H1 (cell line): ENCODE results near the gene ARHGEF40. TPM values are rescaled to one million over a fixed set of nuclear protein-coding genes. Genes with fewer than 3 reads are reported as not detected.

Experiments
- CTCF ChIA-PET: fragments of 300-600 bp; sonication (Branson Sonifier 250); formaldehyde crosslinking; loops from one replicate; lab custom pipeline; 2021; ENCODE audit not compliant: partially characterized antibody; lab: Charles Lee
- POLR2A ChIA-PET: fragments of 300-600 bp; sonication (Branson Sonifier 250); formaldehyde crosslinking; loops from one replicate; lab custom pipeline; 2021; ENCODE audit warnings: inconsistent platforms; ENCODE audit not compliant: partially characterized antibody; lab: Charles Lee
- DNase-seq, 2 experiments: peaks; one replicate each; pipeline versions ENCODE4 v3.0.0 to v3.0.0-alpha.2; 2010 to 2022; ENCODE audit warnings: low spot score in 2 of 2, low read depth in 1 of 2, mixed read lengths in 1 of 2
- FAIRE-seq: peaks from 2 replicates; lab custom pipeline; 2011; peaks lifted over from hg19 to GRCh38; lab: Jason Lieb, UNC
- H2AFZ ChIP-seq: 2 replicates; pipeline ENCODE4 v1.8.1; 2012; ENCODE audit warnings: low read length, inconsistent platforms
- H2AK5ac ChIP-seq: 2 replicates; pipeline ENCODE4 v1.6.1; 2013; ENCODE audit warnings: low read depth, low read length
- H2BK120ac ChIP-seq: replicated peaks from 2 replicates; pipeline ENCODE3; 2013; ENCODE audit warnings: low read depth, low read length, inconsistent platforms
- H2BK12ac ChIP-seq: 2 replicates; pipeline ENCODE4 v1.6.1; 2013; ENCODE audit warnings: low read depth, low read length
- H2BK15ac ChIP-seq: 2 replicates; pipeline ENCODE4 v1.6.1; 2013; ENCODE audit warnings: low read length
- H2BK20ac ChIP-seq: 2 replicates; pipeline ENCODE4 v1.6.1; 2013; ENCODE audit warnings: low read length
- H2BK5ac ChIP-seq: 2 replicates; pipeline ENCODE4 v1.6.1; 2013; ENCODE audit warnings: low read depth, low read length
- H3K14ac ChIP-seq: 2 replicates; pipeline ENCODE4 v1.6.1; 2013; ENCODE audit warnings: inconsistent platforms; ENCODE audit not compliant: insufficient read length
- H3K18ac ChIP-seq: 2 replicates; pipeline ENCODE4 v1.6.1; 2013; ENCODE audit warnings: low read length; ENCODE audit errors: extremely low read depth
- H3K23ac ChIP-seq: 2 replicates; pipeline ENCODE4 v1.6.1; 2013; ENCODE audit warnings: inconsistent platforms; ENCODE audit not compliant: insufficient read length
- H3K23me2 ChIP-seq: 2 replicates; pipeline ENCODE4 v1.6.1; 2013; ENCODE audit warnings: low read depth, low read length
- H3K27ac ChIP-seq: 2 replicates; pipeline ENCODE4 v1.6.1; 2011; ENCODE audit warnings: low read depth, low read length, inconsistent platforms
- H3K27me3 ChIP-seq, 4 experiments: replicated peaks in 1 of 4; 1 replicate in 1 of 4; 2 replicates in 3 of 4; pipeline versions ENCODE4 v1.6.1 to v1.8.1; 2011 to 2013; ENCODE audit warnings: low read length in 3 of 4, mild to moderate bottlenecking in 3 of 4, inconsistent platforms in 2 of 4, mixed read lengths in 2 of 4, moderate library complexity in 1 of 4; ENCODE audit not compliant: control insufficient read depth in 3 of 4, insufficient read depth in 3 of 4; ENCODE audit errors: extremely low read depth in 1 of 4
- H3K36me3 ChIP-seq, 4 experiments: 2 replicates each; pipeline versions ENCODE4 v1.6.1 to v1.8.1; 2011 to 2013; ENCODE audit warnings: mild to moderate bottlenecking in 4 of 4, low read length in 3 of 4, moderate library complexity in 2 of 4, control low read depth in 1 of 4, inconsistent platforms in 1 of 4; ENCODE audit not compliant: insufficient read depth in 4 of 4, control insufficient read depth in 2 of 4
- H3K4ac ChIP-seq: replicated peaks from 2 replicates; pipeline ENCODE3; 2013; ENCODE audit warnings: low read length, low read depth, mixed read lengths, inconsistent platforms; ENCODE audit not compliant: insufficient read length
- H3K4me1 ChIP-seq, 4 experiments: replicated peaks in 1 of 4; 1 replicate in 1 of 4; 2 replicates in 3 of 4; pipeline versions ENCODE4 v1.6.1 to v1.8.1; 2011 to 2013; ENCODE audit warnings: low read length in 3 of 4, inconsistent platforms in 2 of 4, mixed read lengths in 1 of 4; ENCODE audit not compliant: insufficient read depth in 4 of 4, control insufficient read depth in 3 of 4
- H3K4me2 ChIP-seq, 2 experiments: 2 replicates each; pipeline versions ENCODE4 v1.6.1 to v1.8.1; 2011 to 2013; ENCODE audit warnings: low read depth in 2 of 2, low read length in 2 of 2, control low read depth in 1 of 2, inconsistent platforms in 1 of 2, mild to moderate bottlenecking in 1 of 2; ENCODE audit not compliant: insufficient read depth in 1 of 2
- H3K4me3 ChIP-seq, 4 experiments: fragments of 200-600, 300-600 bp in 1 of 4; sonication (generic), shearing (Covaris generic), sonication (Bioruptor Twin) in 1 of 4; 2 replicates each; pipeline versions ENCODE4 v1.5.1 to v1.8.1; 2011 to 2016; ENCODE audit warnings: low read length in 4 of 4, low read depth in 3 of 4, control low read depth in 2 of 4, inconsistent platforms in 2 of 4, mild to moderate bottlenecking in 2 of 4, mixed read lengths in 1 of 4, moderate library complexity in 1 of 4; ENCODE audit not compliant: insufficient read depth in 2 of 4; ENCODE audit errors: extremely low read depth in 1 of 4
- H3K56ac ChIP-seq: replicated peaks from 2 replicates; pipeline ENCODE3; 2013; ENCODE audit warnings: low read depth, mild to moderate bottlenecking, mixed read lengths, low read length, inconsistent platforms; ENCODE audit not compliant: insufficient read length
- H3K79me1 ChIP-seq: 2 replicates; pipeline ENCODE4 v1.6.1; 2013; ENCODE audit warnings: low read depth, low read length, control low read depth
- H3K79me2 ChIP-seq, 2 experiments: 2 replicates each; pipeline versions ENCODE4 v1.6.1 to v1.8.1; 2012 to 2013; ENCODE audit warnings: low read length in 2 of 2, mild to moderate bottlenecking in 2 of 2, inconsistent platforms in 1 of 2; ENCODE audit not compliant: insufficient read depth in 2 of 2, control insufficient read depth in 1 of 2
- H3K9ac ChIP-seq, 4 experiments: replicated peaks in 1 of 4; 1 replicate in 1 of 4; 2 replicates in 3 of 4; pipeline versions ENCODE4 v1.6.1 to v1.8.1; 2011 to 2013; ENCODE audit warnings: low read depth in 3 of 4, low read length in 3 of 4, control low read depth in 2 of 4, mild to moderate bottlenecking in 2 of 4, moderate library complexity in 2 of 4, inconsistent platforms in 1 of 4; ENCODE audit errors: extremely low read depth in 1 of 4
- H3K9me3 ChIP-seq, 2 experiments: 2 replicates each; pipeline versions ENCODE4 v1.6.1 to v1.8.1; 2012 to 2013; ENCODE audit warnings: mild to moderate bottlenecking in 2 of 2, moderate library complexity in 2 of 2, control low read depth in 1 of 2, inconsistent platforms in 1 of 2, low read depth in 1 of 2, low read length in 1 of 2, mixed read lengths in 1 of 2; ENCODE audit not compliant: insufficient read depth in 2 of 2
- H4K20me1 ChIP-seq, 2 experiments: replicated peaks in 1 of 2; 2 replicates each; pipeline versions ENCODE3 to v1.8.1; 2011 to 2013; ENCODE audit warnings: inconsistent platforms in 2 of 2, low read length in 2 of 2, mild to moderate bottlenecking in 1 of 2; ENCODE audit not compliant: insufficient read depth in 2 of 2, control insufficient read depth in 1 of 2
- H4K5ac ChIP-seq: 2 replicates; pipeline ENCODE4 v1.6.1; 2013; ENCODE audit warnings: low read length, low read depth, mixed read lengths, inconsistent platforms; ENCODE audit not compliant: insufficient read length
- H4K8ac ChIP-seq: 2 replicates; pipeline ENCODE4 v1.8.0; 2013; ENCODE audit warnings: mild to moderate bottlenecking, moderate library complexity, low read length, inconsistent platforms; ENCODE audit not compliant: insufficient read depth; ENCODE audit errors: extremely low read depth
- H4K91ac ChIP-seq: replicated peaks from 2 replicates; pipeline ENCODE3; 2013; ENCODE audit warnings: low read length, mixed read lengths, inconsistent platforms; ENCODE audit not compliant: insufficient read length
- EGR1 ChIP-seq: IDR thresholded peaks from 2 replicates; pipeline ENCODE4 v1.6.1; 2011; ENCODE audit warnings: low read depth, low read length, borderline replicate concordance
- WGBS, 2 experiments: shearing (Covaris generic) in 1 of 2; methylation state at CpG; one replicate each; pipeline versions ENCODE4 v1.1.6 to v1.1.7; 2013 to 2015; ENCODE audit warnings: low lambda C conversion rate in 2 of 2, mixed read lengths in 2 of 2, inconsistent platforms in 1 of 2, low coverage in 1 of 2, missing lambda C conversion rate in 1 of 2; ENCODE audit not compliant: insufficient replicate concordance in 2 of 2, insufficient coverage in 1 of 2, insufficient read length in 1 of 2; ENCODE audit errors: extremely low coverage in 1 of 2, missing lambda C conversion rate in 1 of 2; 5-methylcytosine and 5-hydroxymethylcytosine counted together
- polyA plus RNA-seq, 7 experiments: library from polyadenylated mRNA; depleted of rRNA in 3 of 7; stranded (reverse) in 5 of 7; unstranded in 2 of 7; fragments of >200 nt in 5 of 7; fragments of 200-250 nt in 2 of 7; gene quantifications; 1 replicate in 5 of 7; 2 replicates in 1 of 7; 4 replicates in 1 of 7; pipeline versions ENCODE4 v1.2.1 to v1.2.3, GENCODE V29; 2011 to 2013; ENCODE audit warnings: missing spikeins in 2 of 7, mixed read lengths in 2 of 7
- total RNA-seq: library from RNA; stranded (reverse); fragmentation: NEBNext Ultra II Directional; extraction: Animal tissue kit (Norgen Biotek cat#: 25700); gene quantifications from 2 replicates; pipeline ENCODE4 v1.2.1, GENCODE V29; 2021

ARHGEF40 gene
- total and polyA plus RNA-seq, 2 of the 8 experiments (the other 6 are each of a cell fraction or from before 2014, with no cell fraction given), result 53.1 to 101 TPM

GRCh38 chr14:21037156-21037555 lies 32.9 kb upstream of the ARHGEF40 start:
- H3K14ac ChIP-seq, result no peak overlapping the region
- no peak overlapping the region for H2BK20ac ChIP-seq
- no peak overlapping the region for H3K4ac ChIP-seq
- H3K79me1 ChIP-seq, result no peaks in the 10 kb centered on the region
- H2BK120ac ChIP-seq, result no peak overlapping the region
- H3K4me3 ChIP-seq, result no peak overlapping the region
- H3K36me3 ChIP-seq, result no peaks in the 10 kb centered on the region
- no peak overlapping the region for H3K56ac ChIP-seq
- no peak overlapping the region for H3K27ac ChIP-seq
- DNase-seq, result no peak
- H3K9ac ChIP-seq, result no peak overlapping the region
- no peak overlapping the region for H2BK15ac ChIP-seq
- no peak overlapping the region for H3K23ac ChIP-seq
- no peak overlapping the region for H2AFZ ChIP-seq
- FAIRE-seq, result no peak
- no peaks in the 10 kb centered on the region for H3K9me3 ChIP-seq
- no peaks in the 10 kb centered on the region for H3K79me2 ChIP-seq
- no peak overlapping the region for H3K18ac ChIP-seq
- no peak overlapping the region for H4K8ac ChIP-seq
- no peaks in the 10 kb centered on the region for H3K27me3 ChIP-seq
- peaks cover 8 to 11% (median 10%) of the 10 kb centered on the region in 4 experiments; a peak in 6 of 7 replicates for H3K4me1 ChIP-seq
- no peak overlapping the region for H2AK5ac ChIP-seq
- H2BK12ac ChIP-seq, result no peak overlapping the region
- H4K5ac ChIP-seq, result no peak overlapping the region
- no peaks in the 10 kb centered on the region for H4K20me1 ChIP-seq
- H3K4me2 ChIP-seq, result no peak overlapping the region
- WGBS, 2 experiments, result 86% methylated on average over 3 of the region's 3 CpGs; no CpG with 5 or more reads in 1 of the 2 experiments
- H2BK5ac ChIP-seq, result no peak overlapping the region
- no peak overlapping the region for H4K91ac ChIP-seq
- ChIA-PET POLR2A (no interaction called here), CTCF (interaction anchor here (1.2 to 8.8 kb wide), 3 partner anchors 14 to 66 kb away, joined by 7 to 152 read pairs (median 8); no protein-coding TSS in a partner anchor)
- peaks cover 2% of the 10 kb centered on the region; the same call in 1 of the 2 replicates for H3K23me2 ChIP-seq
- TF ChIP-seq EGR1, result no peak
